K562 (cell line): ENCODE data around the gene HERC5. TPM values are rescaled to one million over a fixed set of nuclear protein-coding genes. Genes with fewer than 3 reads are reported as not detected.

Experiments used
- ATAC-seq: fragments of 200-7000 bp; cut with Tn5 transposase; 3 replicates; pipeline ENCODE4 v1.9.1; 2020; ENCODE audit warnings: moderate library complexity
- BruUV-seq: library from RNA; stranded (reverse); fragments of 400-500 nt; replicated peaks from 2 replicates; lab custom pipeline; 2021; lab: Mats Ljungman, UMichigan
- CTCF ChIA-PET: fragments of 300-600 bp; formaldehyde crosslinking; extraction: SDS; loops from one replicate; lab custom pipeline; 2021; ENCODE audit warnings: low intra/inter-chr PET ratio; lab: Yijun Ruan, JAX
- POLR2A ChIA-PET: fragments of 300-600, 350-650 bp; sonication (Branson Sonifier 250); formaldehyde crosslinking; extraction: SDS; loops from one replicate; lab custom pipeline; 2021; ENCODE audit warnings: antibody characterized with exemption, inconsistent platforms; lab: Yijun Ruan, JAX
- DNase-seq, 4 experiments: peaks; one replicate each; pipeline versions ENCODE4 v3.0.0 to v3.0.0-alpha.2; 2011 to 2018; ENCODE audit warnings: low spot score in 3 of 4, mixed read lengths in 3 of 4; ENCODE audit errors: extremely low read depth in 1 of 4
- FAIRE-seq: peaks from 2 replicates; lab custom pipeline; 2011; peaks lifted over from hg19 to GRCh38; lab: Jason Lieb, UNC
- H2AFZ ChIP-seq: 2 replicates; pipeline ENCODE4 v1.6.0; 2011; ENCODE audit warnings: low read depth, low read length, control low read depth, inconsistent platforms
- H3K27ac ChIP-seq: fragments of 200-600 bp; 3 replicates; pipeline ENCODE4 v1.8.0; 2011; ENCODE audit warnings: low read depth, mild to moderate bottlenecking, control low read depth, inconsistent platforms, low read length, moderate library complexity, mixed read lengths; ENCODE audit errors: extremely low read depth
- H3K27me3 ChIP-seq, 2 experiments: fragments of 300-600 bp in 1 of 2; 2 replicates in 1 of 2; 3 replicates in 1 of 2; pipeline versions ENCODE4 v1.6.0 to v1.8.0; 2011; ENCODE audit warnings: inconsistent platforms in 2 of 2, low read length in 2 of 2, mild to moderate bottlenecking in 1 of 2, mixed read lengths in 1 of 2, moderate library complexity in 1 of 2; ENCODE audit not compliant: control insufficient read depth in 2 of 2, insufficient read depth in 2 of 2
- H3K36me3 ChIP-seq: fragments of 300-600 bp; 3 replicates; pipeline ENCODE4 v1.8.0; 2011; ENCODE audit warnings: mild to moderate bottlenecking, low read length, inconsistent platforms; ENCODE audit not compliant: control insufficient read depth, insufficient read depth
- H3K4me1 ChIP-seq, 2 experiments: fragments of 200-600 bp in 1 of 2; replicated peaks in 1 of 2; 2 replicates in 1 of 2; 3 replicates in 1 of 2; pipeline versions ENCODE4 v1.5.1 to v1.8.0; 2011; ENCODE audit warnings: inconsistent platforms in 2 of 2, low read length in 2 of 2, mild to moderate bottlenecking in 1 of 2, mixed read lengths in 1 of 2, moderate library complexity in 1 of 2; ENCODE audit not compliant: control insufficient read depth in 2 of 2, insufficient read depth in 2 of 2
- H3K4me2 ChIP-seq: 2 replicates; pipeline ENCODE4 v1.6.1; 2011; ENCODE audit warnings: low read length, control low read depth, inconsistent platforms, mixed read lengths; ENCODE audit not compliant: insufficient read depth
- H3K4me3 ChIP-seq: fragments of 200-600 bp; sonication (generic), shearing (Covaris generic); 2 replicates; pipeline ENCODE4 v1.5.1; 2016; ENCODE audit warnings: control low read depth, inconsistent platforms
- H3K79me2 ChIP-seq: fragments of 200-600 bp; 3 replicates; pipeline ENCODE4 v1.8.0; 2011; ENCODE audit warnings: low read length, inconsistent platforms; ENCODE audit not compliant: control insufficient read depth, insufficient read depth
- H3K9ac ChIP-seq, 2 experiments: 2 replicates each; pipeline versions ENCODE4 v1.6.0 to v1.6.1; 2011; ENCODE audit warnings: low read depth in 2 of 2, low read length in 2 of 2, control low read depth in 1 of 2, inconsistent platforms in 1 of 2, mild to moderate bottlenecking in 1 of 2, mixed read lengths in 1 of 2; ENCODE audit not compliant: insufficient read depth in 1 of 2
- H3K9me1 ChIP-seq: one replicate; pipeline ENCODE4 v1.6.0; 2011; ENCODE audit warnings: inconsistent platforms, mild to moderate bottlenecking, low read length, moderate library complexity; ENCODE audit not compliant: control insufficient read depth, insufficient read depth
- H3K9me3 ChIP-seq: replicated peaks from 2 replicates; pipeline ENCODE4 v1.5.1; 2011; ENCODE audit warnings: low read depth, low read length, inconsistent platforms; ENCODE audit not compliant: control insufficient read depth, insufficient read depth
- H4K20me1 ChIP-seq: replicated peaks from 2 replicates; pipeline ENCODE4 v1.6.1; 2011; ENCODE audit warnings: low read length, inconsistent platforms, mixed read lengths; ENCODE audit not compliant: control insufficient read depth, insufficient read depth
- BCOR ChIP-seq: fragments of 450-650 bp; IDR thresholded peaks from 2 replicates; pipeline ENCODE4 v1.6.1; 2016
- KHSRP ChIP-seq: fragments of 450-650 bp; IDR thresholded peaks from 2 replicates; pipeline ENCODE4 v1.6.1; 2017
- MAX ChIP-seq: sonication (generic); formaldehyde crosslinking; IDR thresholded peaks from 2 replicates; pipeline ENCODE4 v1.9.0; 2022; ENCODE audit warnings: mild to moderate bottlenecking, missing genetic modification reagents
- MEF2A ChIP-seq: IDR thresholded peaks from 2 replicates; pipeline ENCODE4 v1.6.1; 2011; ENCODE audit warnings: low read depth, mild to moderate bottlenecking, low read length, moderate library complexity; ENCODE audit not compliant: control insufficient read depth
- POLR2A ChIP-seq: fragments of 450-650 bp; conservative IDR thresholded peaks from 2 replicates; pipeline ENCODE4 v1.6.1; 2016
- RBM14 ChIP-seq: fragments of 200-400 bp; formaldehyde crosslinking; IDR thresholded peaks from 2 replicates; pipeline ENCODE4 v1.6.1; 2018; ENCODE audit warnings: low read depth, mild to moderate bottlenecking, low read length, moderate library complexity, borderline replicate concordance; ENCODE audit not compliant: insufficient read depth
- RUNX1 ChIP-seq: sonication (generic); IDR thresholded peaks from 2 replicates; pipeline ENCODE4 v1.6.1; 2016; ENCODE audit warnings: antibody characterized with exemption, low read depth
- SMARCB1 ChIP-seq: IDR thresholded peaks from 2 replicates; pipeline ENCODE4 v1.6.1; 2011; ENCODE audit warnings: improper control_type of control experiment, low read depth; ENCODE audit not compliant: insufficient read length
- SNIP1 ChIP-seq: fragments of 450-650 bp; IDR thresholded peaks from 2 replicates; pipeline ENCODE4 v1.7.1; 2017; ENCODE audit warnings: low read depth, mild to moderate bottlenecking
- SP2 ChIP-seq: IDR thresholded peaks from 2 replicates; pipeline ENCODE4 v1.6.1; 2011; ENCODE audit warnings: mild to moderate bottlenecking, low read depth, low read length, moderate library complexity; ENCODE audit not compliant: poor library complexity, severe bottlenecking; ENCODE audit errors: extremely low read depth
- TAF9B ChIP-seq: fragments of 450-650 bp; IDR thresholded peaks from 2 replicates; pipeline ENCODE4 v1.6.1; 2018; ENCODE audit warnings: mild to moderate bottlenecking; ENCODE audit not compliant: partially characterized antibody
- ZMIZ1 ChIP-seq, 2 experiments: fragments of 150-350 bp in 1 of 2; IDR thresholded peaks; 2 replicates each; pipeline ENCODE4 v1.6.1; 2012 to 2016; ENCODE audit warnings: low read depth in 2 of 2, low read length in 2 of 2, mild to moderate bottlenecking in 1 of 2, moderate library complexity in 1 of 2
- ZNF551 ChIP-seq: fragments of 250-450 bp; sonication (Bioruptor Pico); IDR thresholded peaks from 2 replicates; pipeline ENCODE4 v1.5.0; 2021; ENCODE audit warnings: mild to moderate bottlenecking, moderate library complexity
- ZNF695 ChIP-seq: fragments of 450-650 bp; formaldehyde crosslinking; IDR thresholded peaks from 2 replicates; pipeline ENCODE4 v1.4.0; 2020; ENCODE audit warnings: mild to moderate bottlenecking, moderate library complexity
- WGBS: fragments of 100-300 bp; shearing (Covaris generic); methylation state at CpG from one replicate; pipeline ENCODE4 v1.1.6; 2016; ENCODE audit warnings: low coverage, mixed read lengths; ENCODE audit not compliant: insufficient coverage; ENCODE audit errors: missing lambda C conversion rate; 5-methylcytosine and 5-hydroxymethylcytosine counted together
- in situ Hi-C: fragments of 300-500 bp; cut with MboI; formaldehyde crosslinking; loops from 4 replicates; pipeline ENCODE4 v1.15.0; 2018; ENCODE audit warnings: inconsistent platforms, mixed read lengths
- intact Hi-C: fragments of 100-400 bp; cut with micrococcal nuclease; formaldehyde crosslinking; loops from 2 replicates; pipeline ENCODE4 v1.14.2; 2022
- polyA plus RNA-seq, 8 experiments: library from polyadenylated mRNA; depleted of rRNA in 4 of 8; stranded (reverse) in 5 of 8; unstranded in 3 of 8; fragments of >200 nt; fragmentation: Nextera tagmentation in 2 of 8; fragmentation: Illumina TruSeq in 1 of 8; extraction: Ambion mirVana in 2 of 8; extraction: Trizol in 1 of 8; gene quantifications; 2 replicates each; pipeline versions ENCODE4 v1.2.1 to v1.2.3, GENCODE V29; 2011 to 2014; ENCODE audit warnings: inconsistent platforms in 1 of 8, missing spikeins in 1 of 8
- total RNA-seq, 7 experiments: library from RNA; depleted of rRNA in 6 of 7; stranded (reverse); fragments of >200 nt in 6 of 7; fragmentation: Illumina TruSeq in 2 of 7; extraction: Trizol in 2 of 7; gene quantifications; 2 replicates each; pipeline versions ENCODE4 v1.2.1 to v1.2.3, GENCODE V29; 2011 to 2021; ENCODE audit warnings: low replicate concordance in 1 of 7
- TF ChIP-seq, protein P1 (sequence below): sonication (generic); formaldehyde crosslinking; IDR thresholded peaks from 2 replicates; pipeline ENCODE4 v1.8.1; 2023; ENCODE audit warnings: mild to moderate bottlenecking, missing genetic modification reagents

HERC5 gene
- total and polyA plus RNA-seq, 9 of the 15 experiments (the other 6 are each of a cell fraction or from before 2014, with no cell fraction given) = 0.18 TPM; not detected in 8

- Histone ChIP-seq H3K9ac (no peak overlapping the region), H3K27me3 (no peaks in the 10 kb centered on the region), H3K4me2 (no peak overlapping the region), H3K9me1 (no peaks in the 10 kb centered on the region), H3K4me3 (no peak overlapping the region), H3K36me3 (peaks cover 19% of the 10 kb centered on the region), H3K27ac (no peak overlapping the region), H3K9me3 (no peaks in the 10 kb centered on the region), H3K4me1 (peaks cover 3 to 6% of the 10 kb centered on the region in 2 experiments; a peak in 3 of 5 replicates), H4K20me1 (no peaks in the 10 kb centered on the region), H2AFZ (no peak overlapping the region), H3K79me2 (peaks cover 5% of the 10 kb centered on the region; the same call in 2 of the 3 replicates)
- ChIA-PET POLR2A (interaction anchor here (0.6 kb wide), 1 partner anchor 336 kb away, joined by 3 read pairs; no protein-coding TSS in a partner anchor), CTCF (interaction anchor here (2.1 kb wide), 1 partner anchor 298 kb away, joined by 6 read pairs; no protein-coding TSS in a partner anchor)
- FAIRE-seq (no peak), DNase-seq (no peak), ATAC-seq (no peak)
- intact Hi-C loops (loop anchor here (5.0 kb wide), 1 partner anchor 664 kb away; no protein-coding TSS in a partner anchor), in situ Hi-C loops (loop anchor here (5.0 to 10.0 kb wide), 3 partner anchors 299 to 662 kb away; no protein-coding TSS in a partner anchor)
- BruUV-seq = no TSS peak
- WGBS = 81% methylated on average over 3 of the region's 3 CpGs
- TF ChIP-seq SMARCB1 (no peak), ZMIZ1 (IDR thresholded peaks at IDR 0.05; ENCODE audit: low read depth in 2 of 2, low read length in 2 of 2) (no peak), SNIP1 (no peak), POLR2A (no peak), MEF2A (no peak), TAF9B (no peak), KHSRP (no peak), ZNF551 (CRISPR knock-in tag) (no peak), ZNF695 (CRISPR knock-in tag) (no peak), RUNX1 (no peak), RBM14 (no peak), SP2 (no peak), MAX (CRISPR knock-in tag) (no peak), BCOR (no peak)
- TF ChIP-seq, protein P1, sequence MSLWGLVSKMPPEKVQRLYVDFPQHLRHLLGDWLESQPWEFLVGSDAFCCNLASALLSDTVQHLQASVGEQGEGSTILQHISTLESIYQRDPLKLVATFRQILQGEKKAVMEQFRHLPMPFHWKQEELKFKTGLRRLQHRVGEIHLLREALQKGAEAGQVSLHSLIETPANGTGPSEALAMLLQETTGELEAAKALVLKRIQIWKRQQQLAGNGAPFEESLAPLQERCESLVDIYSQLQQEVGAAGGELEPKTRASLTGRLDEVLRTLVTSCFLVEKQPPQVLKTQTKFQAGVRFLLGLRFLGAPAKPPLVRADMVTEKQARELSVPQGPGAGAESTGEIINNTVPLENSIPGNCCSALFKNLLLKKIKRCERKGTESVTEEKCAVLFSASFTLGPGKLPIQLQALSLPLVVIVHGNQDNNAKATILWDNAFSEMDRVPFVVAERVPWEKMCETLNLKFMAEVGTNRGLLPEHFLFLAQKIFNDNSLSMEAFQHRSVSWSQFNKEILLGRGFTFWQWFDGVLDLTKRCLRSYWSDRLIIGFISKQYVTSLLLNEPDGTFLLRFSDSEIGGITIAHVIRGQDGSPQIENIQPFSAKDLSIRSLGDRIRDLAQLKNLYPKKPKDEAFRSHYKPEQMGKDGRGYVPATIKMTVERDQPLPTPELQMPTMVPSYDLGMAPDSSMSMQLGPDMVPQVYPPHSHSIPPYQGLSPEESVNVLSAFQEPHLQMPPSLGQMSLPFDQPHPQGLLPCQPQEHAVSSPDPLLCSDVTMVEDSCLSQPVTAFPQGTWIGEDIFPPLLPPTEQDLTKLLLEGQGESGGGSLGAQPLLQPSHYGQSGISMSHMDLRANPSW (CRISPR knock-in tag) = no peak
Observed at GRCh38 chr4:88516746-88517145, 59.8 kb downstream of the HERC5 start.
